SK-N-SH treated with all-trans-retinoic acid at 6 μM for 48 hours (cell line): ENCODE measurements around the gene DSCAM.

Source experiments
- ATAC-seq: fragments of 200-7000 bp; cut with Tn5 transposase; 3 replicates; pipeline ENCODE4 v1.9.1; 2020; ENCODE audit warnings: mild to moderate bottlenecking, moderate library complexity
- ARNTL ChIP-seq: fragments of 450-650 bp; formaldehyde crosslinking; IDR thresholded peaks from 2 replicates; pipeline ENCODE4 v1.5.0; 2020; ENCODE audit warnings: low read depth, mild to moderate bottlenecking, moderate library complexity, borderline replicate concordance
- BACH2 ChIP-seq: fragments of 250-450 bp; sonication (Bioruptor Pico); IDR thresholded peaks from 2 replicates; pipeline ENCODE4 v1.9.0; 2021; ENCODE audit warnings: mild to moderate bottlenecking, borderline replicate concordance
- CSDC2 ChIP-seq: fragments of 250-450 bp; sonication (Bioruptor Pico); IDR thresholded peaks from 2 replicates; pipeline ENCODE4 v1.5.0; 2020; ENCODE audit warnings: mild to moderate bottlenecking, moderate library complexity
- ESRRG ChIP-seq: fragments of 250-450 bp; sonication (Bioruptor Pico); IDR thresholded peaks from 2 replicates; pipeline ENCODE4 v1.6.1; 2021; ENCODE audit warnings: mild to moderate bottlenecking
- ISL1 ChIP-seq: fragments of 250-450 bp; sonication (Bioruptor Pico); IDR thresholded peaks from 2 replicates; pipeline ENCODE4 v2.1.2; 2022; ENCODE audit warnings: mild to moderate bottlenecking, moderate library complexity
- OSR1 ChIP-seq: fragments of 250-450 bp; sonication (Bioruptor Pico); IDR thresholded peaks from 2 replicates; pipeline ENCODE4 v1.8.0; 2022; ENCODE audit warnings: moderate library complexity, mild to moderate bottlenecking, inconsistent platforms
- PPARA ChIP-seq: fragments of 250-450 bp; sonication (Bioruptor Pico); IDR thresholded peaks from 2 replicates; pipeline ENCODE4 v1.5.0; 2020; ENCODE audit warnings: mild to moderate bottlenecking, borderline replicate concordance
- RARB ChIP-seq: fragments of 250-450 bp; sonication (Bioruptor Pico); IDR thresholded peaks from 2 replicates; pipeline ENCODE4 v1.8.0; 2021; ENCODE audit warnings: mild to moderate bottlenecking, moderate library complexity
- SNAI2 ChIP-seq: fragments of 250-450 bp; sonication (Bioruptor Pico); IDR thresholded peaks from 2 replicates; pipeline ENCODE4 v1.5.0; 2020; ENCODE audit warnings: mild to moderate bottlenecking, moderate library complexity
- TCF4 ChIP-seq: fragments of 250-450 bp; sonication (Bioruptor Pico); IDR thresholded peaks from 2 replicates; pipeline ENCODE4 v1.8.0; 2021; ENCODE audit warnings: mild to moderate bottlenecking, moderate library complexity, borderline replicate concordance
- TOX ChIP-seq: fragments of 250-450 bp; sonication (Bioruptor Pico); IDR thresholded peaks from 2 replicates; pipeline ENCODE4 v1.8.0; 2021; ENCODE audit warnings: mild to moderate bottlenecking, moderate library complexity, borderline replicate concordance
- ZFP3 ChIP-seq: fragments of 250-450 bp; sonication (Bioruptor Pico); IDR thresholded peaks from 2 replicates; pipeline ENCODE4 v1.5.0; 2020; ENCODE audit warnings: mild to moderate bottlenecking, moderate library complexity
- ZFP30 ChIP-seq: fragments of 450-650 bp; formaldehyde crosslinking; IDR thresholded peaks from 2 replicates; pipeline ENCODE4 v1.5.0; 2022; ENCODE audit warnings: mild to moderate bottlenecking, moderate library complexity
- ZNF565 ChIP-seq: fragments of 450-650 bp; formaldehyde crosslinking; conservative IDR thresholded peaks from 2 replicates; pipeline ENCODE4 v1.5.0; 2020; ENCODE audit warnings: low read depth, mild to moderate bottlenecking, moderate library complexity
- ZNF70 ChIP-seq: fragments of 450-650 bp; formaldehyde crosslinking; IDR thresholded peaks from 2 replicates; pipeline ENCODE4 v1.5.0; 2020; ENCODE audit warnings: mild to moderate bottlenecking, moderate library complexity
- TF ChIP-seq, protein P1 (sequence below): fragments of 250-450 bp; sonication (Bioruptor Pico); IDR thresholded peaks from 2 replicates; pipeline ENCODE4 v1.8.0; 2020; ENCODE audit warnings: mild to moderate bottlenecking, moderate library complexity, borderline replicate concordance
- TF ChIP-seq, protein P2 (sequence below): fragments of 250-450 bp; sonication (Bioruptor Pico); IDR thresholded peaks from 2 replicates; pipeline ENCODE4 v1.5.0; 2020; ENCODE audit warnings: mild to moderate bottlenecking, moderate library complexity
- TF ChIP-seq, protein P3 (sequence below): fragments of 250-450 bp; sonication (Bioruptor Pico); IDR thresholded peaks from 2 replicates; pipeline ENCODE4 v1.5.1; 2021; ENCODE audit warnings: mild to moderate bottlenecking, moderate library complexity
- TF ChIP-seq, protein P4 (sequence below): fragments of 250-450 bp; sonication (Bioruptor Pico); IDR thresholded peaks from 2 replicates; pipeline ENCODE4 v1.5.1; 2020; ENCODE audit warnings: low read depth, mild to moderate bottlenecking, moderate library complexity

DSCAM gene

DNA sequence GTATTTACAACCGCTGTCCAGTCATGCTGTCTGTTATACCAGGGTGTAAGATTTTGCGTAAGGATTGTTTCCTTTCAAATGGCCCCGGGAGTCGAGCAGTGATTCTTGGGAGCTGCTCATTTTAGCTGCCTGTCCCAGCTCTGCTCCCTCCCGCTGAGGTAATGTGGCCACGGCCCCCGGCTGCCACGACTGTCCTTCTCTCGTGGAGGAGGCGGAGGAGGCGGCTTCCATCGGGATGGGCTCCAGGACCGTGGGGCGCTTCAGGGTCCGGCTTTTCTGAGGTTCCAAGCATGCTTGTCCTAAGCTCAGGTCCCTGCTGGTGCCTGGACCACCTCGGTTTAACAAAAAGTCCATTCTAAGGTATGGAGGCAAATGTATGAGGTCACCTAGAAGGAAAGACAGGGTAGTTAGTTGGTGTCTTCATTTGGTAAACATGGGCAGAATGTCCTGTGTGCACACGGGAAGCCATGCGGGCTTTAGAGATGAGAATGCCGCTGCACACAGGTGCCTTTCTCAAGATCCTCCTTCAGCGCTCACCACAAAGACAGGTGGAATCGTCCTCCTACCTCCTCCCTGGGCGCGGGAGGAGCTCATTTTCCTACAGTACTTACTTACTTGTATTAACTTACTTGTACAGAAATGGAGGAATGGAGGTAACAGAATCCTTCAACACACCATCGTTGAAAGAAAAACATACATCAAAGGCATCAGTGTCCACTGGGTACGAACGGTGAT is 833.8 kb downstream of the DSCAM start:
- TF ChIP-seq, protein P1, sequence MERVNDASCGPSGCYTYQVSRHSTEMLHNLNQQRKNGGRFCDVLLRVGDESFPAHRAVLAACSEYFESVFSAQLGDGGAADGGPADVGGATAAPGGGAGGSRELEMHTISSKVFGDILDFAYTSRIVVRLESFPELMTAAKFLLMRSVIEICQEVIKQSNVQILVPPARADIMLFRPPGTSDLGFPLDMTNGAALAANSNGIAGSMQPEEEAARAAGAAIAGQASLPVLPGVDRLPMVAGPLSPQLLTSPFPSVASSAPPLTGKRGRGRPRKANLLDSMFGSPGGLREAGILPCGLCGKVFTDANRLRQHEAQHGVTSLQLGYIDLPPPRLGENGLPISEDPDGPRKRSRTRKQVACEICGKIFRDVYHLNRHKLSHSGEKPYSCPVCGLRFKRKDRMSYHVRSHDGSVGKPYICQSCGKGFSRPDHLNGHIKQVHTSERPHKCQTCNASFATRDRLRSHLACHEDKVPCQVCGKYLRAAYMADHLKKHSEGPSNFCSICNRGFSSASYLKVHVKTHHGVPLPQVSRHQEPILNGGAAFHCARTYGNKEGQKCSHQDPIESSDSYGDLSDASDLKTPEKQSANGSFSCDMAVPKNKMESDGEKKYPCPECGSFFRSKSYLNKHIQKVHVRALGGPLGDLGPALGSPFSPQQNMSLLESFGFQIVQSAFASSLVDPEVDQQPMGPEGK (CRISPR knock-in tag) = no peak
- TF ChIP-seq ZFP30 (CRISPR knock-in tag) = no peak
- TF ChIP-seq TCF4 = no peak
- TF ChIP-seq, protein P2, sequence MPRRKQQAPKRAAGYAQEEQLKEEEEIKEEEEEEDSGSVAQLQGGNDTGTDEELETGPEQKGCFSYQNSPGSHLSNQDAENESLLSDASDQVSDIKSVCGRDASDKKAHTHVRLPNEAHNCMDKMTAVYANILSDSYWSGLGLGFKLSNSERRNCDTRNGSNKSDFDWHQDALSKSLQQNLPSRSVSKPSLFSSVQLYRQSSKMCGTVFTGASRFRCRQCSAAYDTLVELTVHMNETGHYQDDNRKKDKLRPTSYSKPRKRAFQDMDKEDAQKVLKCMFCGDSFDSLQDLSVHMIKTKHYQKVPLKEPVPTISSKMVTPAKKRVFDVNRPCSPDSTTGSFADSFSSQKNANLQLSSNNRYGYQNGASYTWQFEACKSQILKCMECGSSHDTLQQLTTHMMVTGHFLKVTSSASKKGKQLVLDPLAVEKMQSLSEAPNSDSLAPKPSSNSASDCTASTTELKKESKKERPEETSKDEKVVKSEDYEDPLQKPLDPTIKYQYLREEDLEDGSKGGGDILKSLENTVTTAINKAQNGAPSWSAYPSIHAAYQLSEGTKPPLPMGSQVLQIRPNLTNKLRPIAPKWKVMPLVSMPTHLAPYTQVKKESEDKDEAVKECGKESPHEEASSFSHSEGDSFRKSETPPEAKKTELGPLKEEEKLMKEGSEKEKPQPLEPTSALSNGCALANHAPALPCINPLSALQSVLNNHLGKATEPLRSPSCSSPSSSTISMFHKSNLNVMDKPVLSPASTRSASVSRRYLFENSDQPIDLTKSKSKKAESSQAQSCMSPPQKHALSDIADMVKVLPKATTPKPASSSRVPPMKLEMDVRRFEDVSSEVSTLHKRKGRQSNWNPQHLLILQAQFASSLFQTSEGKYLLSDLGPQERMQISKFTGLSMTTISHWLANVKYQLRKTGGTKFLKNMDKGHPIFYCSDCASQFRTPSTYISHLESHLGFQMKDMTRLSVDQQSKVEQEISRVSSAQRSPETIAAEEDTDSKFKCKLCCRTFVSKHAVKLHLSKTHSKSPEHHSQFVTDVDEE (CRISPR knock-in tag) = no peak
- TF ChIP-seq ZNF70 = no peak
- no peak for TF ChIP-seq OSR1 (CRISPR knock-in tag)
- TF ChIP-seq RARB = no peak
- TF ChIP-seq CSDC2 (CRISPR knock-in tag) = no peak
- TF ChIP-seq ZFP3 (CRISPR knock-in tag) = no peak
- TF ChIP-seq, protein P3, sequence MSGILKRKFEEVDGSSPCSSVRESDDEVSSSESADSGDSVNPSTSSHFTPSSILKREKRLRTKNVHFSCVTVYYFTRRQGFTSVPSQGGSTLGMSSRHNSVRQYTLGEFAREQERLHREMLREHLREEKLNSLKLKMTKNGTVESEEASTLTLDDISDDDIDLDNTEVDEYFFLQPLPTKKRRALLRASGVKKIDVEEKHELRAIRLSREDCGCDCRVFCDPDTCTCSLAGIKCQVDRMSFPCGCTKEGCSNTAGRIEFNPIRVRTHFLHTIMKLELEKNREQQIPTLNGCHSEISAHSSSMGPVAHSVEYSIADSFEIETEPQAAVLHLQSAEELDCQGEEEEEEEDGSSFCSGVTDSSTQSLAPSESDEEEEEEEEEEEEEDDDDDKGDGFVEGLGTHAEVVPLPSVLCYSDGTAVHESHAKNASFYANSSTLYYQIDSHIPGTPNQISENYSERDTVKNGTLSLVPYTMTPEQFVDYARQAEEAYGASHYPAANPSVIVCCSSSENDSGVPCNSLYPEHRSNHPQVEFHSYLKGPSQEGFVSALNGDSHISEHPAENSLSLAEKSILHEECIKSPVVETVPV (CRISPR knock-in tag) = no peak
- TF ChIP-seq, protein P4, sequence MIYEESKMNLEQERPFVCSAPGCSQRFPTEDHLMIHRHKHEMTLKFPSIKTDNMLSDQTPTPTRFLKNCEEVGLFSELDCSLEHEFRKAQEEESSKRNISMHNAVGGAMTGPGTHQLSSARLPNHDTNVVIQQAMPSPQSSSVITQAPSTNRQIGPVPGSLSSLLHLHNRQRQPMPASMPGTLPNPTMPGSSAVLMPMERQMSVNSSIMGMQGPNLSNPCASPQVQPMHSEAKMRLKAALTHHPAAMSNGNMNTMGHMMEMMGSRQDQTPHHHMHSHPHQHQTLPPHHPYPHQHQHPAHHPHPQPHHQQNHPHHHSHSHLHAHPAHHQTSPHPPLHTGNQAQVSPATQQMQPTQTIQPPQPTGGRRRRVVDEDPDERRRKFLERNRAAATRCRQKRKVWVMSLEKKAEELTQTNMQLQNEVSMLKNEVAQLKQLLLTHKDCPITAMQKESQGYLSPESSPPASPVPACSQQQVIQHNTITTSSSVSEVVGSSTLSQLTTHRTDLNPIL = no peak

DNA sequence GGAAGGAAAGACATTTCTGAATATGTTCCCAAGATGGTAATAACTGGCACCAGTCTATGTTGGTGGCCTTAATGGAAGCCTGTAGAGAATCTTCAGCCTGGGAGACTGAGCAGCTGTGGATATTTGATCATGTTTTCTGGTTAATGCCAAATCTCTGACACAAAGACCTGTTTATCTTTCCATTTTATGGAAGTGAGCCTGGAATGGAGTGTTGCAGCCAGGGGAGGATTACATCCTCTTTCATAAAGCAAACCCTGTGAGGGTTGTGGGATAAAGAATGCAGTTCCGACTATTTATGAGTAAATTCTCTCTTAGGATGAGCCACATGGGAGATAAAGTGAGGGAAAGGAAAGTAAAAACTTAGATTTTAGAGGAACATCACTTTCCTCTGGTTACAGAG is 835.6 kb downstream of the DSCAM start:
- no peak for ATAC-seq

More for the DNA sequence above, 833.8 kb downstream of the DSCAM start:
- ATAC-seq = no peak

More for the DNA sequence above, 835.6 kb downstream of the DSCAM start:
- TF ChIP-seq, protein P2 (CRISPR knock-in tag) = no peak
- no peak for TF ChIP-seq ESRRG (CRISPR knock-in tag)
- TF ChIP-seq, protein P3 (CRISPR knock-in tag) = no peak
- TF ChIP-seq ZNF565 (CRISPR knock-in tag) = no peak
- TF ChIP-seq ZFP3 (CRISPR knock-in tag) = no peak
- TF ChIP-seq TCF4 = no peak
- no peak for TF ChIP-seq ZNF70
- no peak for TF ChIP-seq CSDC2 (CRISPR knock-in tag)
- TF ChIP-seq ISL1 (CRISPR knock-in tag) = no peak
- TF ChIP-seq PPARA (CRISPR knock-in tag) = no peak
- no peak for TF ChIP-seq BACH2
- TF ChIP-seq TOX = no peak
- no peak for TF ChIP-seq RARB
- no peak for TF ChIP-seq SNAI2 (CRISPR knock-in tag)
- TF ChIP-seq ARNTL (CRISPR knock-in tag) = no peak
- TF ChIP-seq, protein P1 (CRISPR knock-in tag) = no peak
